ENCODE data around the gene PIK3CB. TPM values are rescaled to one million over a fixed set of nuclear protein-coding genes. Genes with fewer than 3 reads are reported as not detected.

The PIK3CB gene
- total RNA-seq, 1 experiment from 2014 or later, result 16.4 TPM

DNA sequence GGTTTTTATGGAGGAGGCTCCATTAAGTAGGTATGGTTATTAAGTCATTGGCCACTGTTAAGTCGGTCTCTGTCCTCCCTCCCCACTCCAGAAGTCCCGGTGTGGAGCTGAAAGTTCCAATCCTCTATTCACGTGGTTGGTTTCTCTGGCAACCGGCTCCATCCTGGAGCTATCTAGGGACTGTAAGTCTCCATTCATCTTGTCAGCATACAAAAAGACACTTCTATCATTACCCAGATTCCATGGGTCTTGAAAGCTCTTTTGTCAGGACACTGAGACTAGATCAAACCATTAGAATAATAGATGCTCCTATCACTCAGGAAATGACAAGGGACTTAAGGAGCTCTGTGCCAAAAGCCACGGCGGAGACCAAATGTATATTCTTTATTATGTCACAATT lies 110.3 kb downstream of the PIK3CB start:
- H3K27me3 ChIP-seq (replicated peaks; ENCODE audit: insufficient read depth, low read depth, low read length, poor library complexity), result no peaks in the 10 kb centered on the region
- TF ChIP-seq, protein P1, sequence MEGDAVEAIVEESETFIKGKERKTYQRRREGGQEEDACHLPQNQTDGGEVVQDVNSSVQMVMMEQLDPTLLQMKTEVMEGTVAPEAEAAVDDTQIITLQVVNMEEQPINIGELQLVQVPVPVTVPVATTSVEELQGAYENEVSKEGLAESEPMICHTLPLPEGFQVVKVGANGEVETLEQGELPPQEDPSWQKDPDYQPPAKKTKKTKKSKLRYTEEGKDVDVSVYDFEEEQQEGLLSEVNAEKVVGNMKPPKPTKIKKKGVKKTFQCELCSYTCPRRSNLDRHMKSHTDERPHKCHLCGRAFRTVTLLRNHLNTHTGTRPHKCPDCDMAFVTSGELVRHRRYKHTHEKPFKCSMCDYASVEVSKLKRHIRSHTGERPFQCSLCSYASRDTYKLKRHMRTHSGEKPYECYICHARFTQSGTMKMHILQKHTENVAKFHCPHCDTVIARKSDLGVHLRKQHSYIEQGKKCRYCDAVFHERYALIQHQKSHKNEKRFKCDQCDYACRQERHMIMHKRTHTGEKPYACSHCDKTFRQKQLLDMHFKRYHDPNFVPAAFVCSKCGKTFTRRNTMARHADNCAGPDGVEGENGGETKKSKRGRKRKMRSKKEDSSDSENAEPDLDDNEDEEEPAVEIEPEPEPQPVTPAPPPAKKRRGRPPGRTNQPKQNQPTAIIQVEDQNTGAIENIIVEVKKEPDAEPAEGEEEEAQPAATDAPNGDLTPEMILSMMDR (conservative IDR thresholded peaks at IDR 0.05; ENCODE audit: low read depth, low read length), result no peak
- no peak for TF ChIP-seq EZH2 (IDR thresholded peaks at IDR 0.05; ENCODE audit: borderline replicate concordance, low read depth, low read length, poor library complexity, severe bottlenecking)
- ChIA-PET CTCF (no interaction called here), POLR2A (ENCODE audit: low non-redundant PET) (no interaction called here)
- DNase-seq (ENCODE audit: low spot score), result peak; percentile 9
- BruUV-seq (replicated peaks), result no TSS peak
- H3K9me3 ChIP-seq (ENCODE audit: low read depth, low read length, poor library complexity, severe bottlenecking), result no peaks in the 10 kb centered on the region
- intact Hi-C loops (cut with micrococcal nuclease; ENCODE audit: unreplicated experiment), result no loop called here
- no peak overlapping the region for H3K27ac ChIP-seq (ENCODE audit: low read depth, low read length, poor library complexity, severe bottlenecking)
- peaks cover 25% of the 10 kb centered on the region for H3K4me1 ChIP-seq (ENCODE audit: insufficient read depth, low read length, poor library complexity, severe bottlenecking)
- H3K4me3 ChIP-seq (ENCODE audit: low read depth, low read length, poor library complexity, severe bottlenecking), result no peak overlapping the region
- H3K36me3 ChIP-seq (ENCODE audit: insufficient read depth, low read length, poor library complexity, severe bottlenecking), result no peaks in the 10 kb centered on the region

DNA sequence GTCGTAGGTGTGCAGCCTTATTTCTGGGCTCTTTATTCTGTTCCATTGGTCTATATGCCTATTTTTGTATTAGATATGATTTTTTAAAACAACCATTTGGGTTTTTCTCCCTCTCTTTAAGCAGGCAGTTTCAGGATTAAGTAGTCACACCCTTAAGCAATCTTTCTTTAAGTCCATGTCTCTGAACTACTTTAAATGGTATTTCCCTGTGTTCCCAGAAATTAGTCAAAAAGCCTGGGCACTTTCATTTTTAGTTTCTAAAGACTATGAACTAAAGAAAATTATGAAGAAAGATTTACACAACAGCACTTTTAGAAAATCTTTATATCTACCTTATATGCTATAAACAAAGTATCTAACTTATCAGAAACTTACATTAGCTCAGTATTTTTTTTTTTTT lies 115.9 kb downstream of the PIK3CB start:
- POLR2A ChIA-PET (ENCODE audit: low non-redundant PET), result no interaction called here

DNA sequence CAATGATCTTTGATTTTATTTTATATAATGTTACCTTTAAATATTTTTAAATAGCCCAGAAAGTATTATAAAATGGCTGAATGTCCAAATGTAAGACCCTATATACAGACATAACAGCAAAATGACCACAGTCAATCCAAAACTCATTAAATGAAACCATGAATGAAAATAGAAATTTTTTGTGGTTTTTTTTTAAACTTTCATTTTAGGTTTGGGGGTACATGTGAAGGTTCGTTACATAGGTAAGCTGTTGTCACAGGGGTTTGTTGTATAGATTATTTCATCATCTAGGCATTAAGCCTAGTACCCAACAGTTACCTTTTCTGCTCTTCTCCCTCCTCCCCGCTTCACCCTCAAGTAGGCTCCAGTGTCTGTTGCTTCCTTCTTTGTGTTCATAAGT lies 117.4 kb downstream of the PIK3CB start:
- no peaks in the 10 kb centered on the region for H3K4me1 ChIP-seq (ENCODE audit: insufficient read depth, low read length, poor library complexity, severe bottlenecking)
- H3K4me3 ChIP-seq (ENCODE audit: low read depth, low read length, poor library complexity, severe bottlenecking), result no peak overlapping the region
- TF ChIP-seq EZH2 (IDR thresholded peaks at IDR 0.05; ENCODE audit: borderline replicate concordance, low read depth, low read length, poor library complexity, severe bottlenecking), result no peak
- TF ChIP-seq, protein P1 (conservative IDR thresholded peaks at IDR 0.05; ENCODE audit: low read depth, low read length), result no peak
- no peaks in the 10 kb centered on the region for H3K36me3 ChIP-seq (ENCODE audit: insufficient read depth, low read length, poor library complexity, severe bottlenecking)
- no peak overlapping the region for H3K27ac ChIP-seq (ENCODE audit: low read depth, low read length, poor library complexity, severe bottlenecking)
- no peaks in the 10 kb centered on the region for H3K9me3 ChIP-seq (ENCODE audit: low read depth, low read length, poor library complexity, severe bottlenecking)
- no peaks in the 10 kb centered on the region for H3K27me3 ChIP-seq (replicated peaks; ENCODE audit: insufficient read depth, low read depth, low read length, poor library complexity)
- POLR2A ChIA-PET (ENCODE audit: low non-redundant PET), result interaction anchor here (0.6 kb wide), 1 partner anchor 15 kb away, joined by 12 read pairs; no protein-coding TSS in a partner anchor
- BruUV-seq (replicated peaks), result no TSS peak
- no peak for DNase-seq (ENCODE audit: low spot score)
- intact Hi-C loops (cut with micrococcal nuclease; ENCODE audit: unreplicated experiment), result no loop called here
- CTCF ChIA-PET, result no interaction called here

More for the DNA sequence above, 115.9 kb downstream of the PIK3CB start:
- H3K27me3 ChIP-seq (replicated peaks; ENCODE audit: insufficient read depth, low read depth, low read length, poor library complexity), result no peaks in the 10 kb centered on the region
- H3K4me3 ChIP-seq (ENCODE audit: low read depth, low read length, poor library complexity, severe bottlenecking), result no peak overlapping the region
- H3K9me3 ChIP-seq (ENCODE audit: low read depth, low read length, poor library complexity, severe bottlenecking), result no peaks in the 10 kb centered on the region
- no peak for DNase-seq (ENCODE audit: low spot score)
- H3K4me1 ChIP-seq (ENCODE audit: insufficient read depth, low read length, poor library complexity, severe bottlenecking), result peaks cover 6% of the 10 kb centered on the region
- intact Hi-C loops (cut with micrococcal nuclease; ENCODE audit: unreplicated experiment), result no loop called here
- CTCF ChIA-PET, result interaction anchor here (0.6 kb wide), 1 partner anchor 240 kb away, joined by 6 read pairs; no protein-coding TSS in a partner anchor
- no TSS peak for BruUV-seq (replicated peaks)
- no peak overlapping the region for H3K27ac ChIP-seq (ENCODE audit: low read depth, low read length, poor library complexity, severe bottlenecking)
- TF ChIP-seq, protein P1 (conservative IDR thresholded peaks at IDR 0.05; ENCODE audit: low read depth, low read length), result no peak
- no peak for TF ChIP-seq EZH2 (IDR thresholded peaks at IDR 0.05; ENCODE audit: borderline replicate concordance, low read depth, low read length, poor library complexity, severe bottlenecking)
- H3K36me3 ChIP-seq (ENCODE audit: insufficient read depth, low read length, poor library complexity, severe bottlenecking), result no peaks in the 10 kb centered on the region

Measured in A673 (cell line).